ENCODE results near the gene RGS7.
"Not testable (repeated sequence)": the region's sequence is repeated elsewhere in the genome, so short reads cannot be mapped to it uniquely, and the experiment has no call there.

Gene RGS7

GRCh38 chr1:240888787-240889048 is 468.3 kb downstream of the RGS7 start:
- Mint-ChIP-seq H3K4me3 (no peak overlapping the region), H3K9me3 (no peaks in the 10 kb centered on the region), H3K27ac (no peak overlapping the region), H3K36me3 (ENCODE audit: low read depth) (no peaks in the 10 kb centered on the region), H3K27me3 (ENCODE audit: low read depth) (no peaks in the 10 kb centered on the region), H3K4me1 (ENCODE audit: low read depth) (no peaks in the 10 kb centered on the region)

- Mint-ChIP-seq H3K9me3 (peaks cover 3% of the 10 kb centered on the region), H3K36me3 (ENCODE audit: low read depth) (no peaks in the 10 kb centered on the region), H3K4me1 (ENCODE audit: low read depth) (no peaks in the 10 kb centered on the region), H3K4me3 (no peak overlapping the region), H3K27me3 (ENCODE audit: low read depth) (no peaks in the 10 kb centered on the region), H3K27ac (no peak overlapping the region)
These were observed 468.8 kb downstream of the RGS7 start for GRCh38 chr1:240888039-240888786.

- no peak overlapping the region for H3K4me3 Mint-ChIP-seq
- H3K27me3 Mint-ChIP-seq (ENCODE audit: low read depth) = no peaks in the 10 kb centered on the region
- no peaks in the 10 kb centered on the region for H3K4me1 Mint-ChIP-seq (ENCODE audit: low read depth)
- H3K27ac Mint-ChIP-seq = no peak overlapping the region
- peaks cover 3% of the 10 kb centered on the region for H3K9me3 Mint-ChIP-seq
- H3K36me3 Mint-ChIP-seq (ENCODE audit: low read depth) = no peaks in the 10 kb centered on the region
These were observed 473.5 kb downstream of the RGS7 start for GRCh38 chr1:240883490-240883889.

GRCh38 chr1:240882656-240883308 is 474.2 kb downstream of the RGS7 start:
- not testable (repeated sequence) for H3K36me3 Mint-ChIP-seq (ENCODE audit: low read depth); H3K9me3 Mint-ChIP-seq; H3K27ac Mint-ChIP-seq; H3K4me1 Mint-ChIP-seq (ENCODE audit: low read depth); H3K27me3 Mint-ChIP-seq (ENCODE audit: low read depth); H3K4me3 Mint-ChIP-seq

GRCh38 chr1:240878631-240879030 is 478.4 kb downstream of the RGS7 start:
- Mint-ChIP-seq H3K9me3 (peaks cover 3% of the 10 kb centered on the region), H3K4me1 (ENCODE audit: low read depth) (no peaks in the 10 kb centered on the region), H3K27ac (no peak overlapping the region), H3K36me3 (ENCODE audit: low read depth) (no peaks in the 10 kb centered on the region), H3K27me3 (ENCODE audit: low read depth) (no peaks in the 10 kb centered on the region), H3K4me3 (no peak overlapping the region)

GRCh38 chr1:240877605-240878004 is 479.4 kb downstream of the RGS7 start:
- no peak overlapping the region for H3K4me3 Mint-ChIP-seq
- no peaks in the 10 kb centered on the region for H3K4me1 Mint-ChIP-seq (ENCODE audit: low read depth)
- no peaks in the 10 kb centered on the region for H3K27me3 Mint-ChIP-seq (ENCODE audit: low read depth)
- no peak overlapping the region for H3K27ac Mint-ChIP-seq
- H3K36me3 Mint-ChIP-seq (ENCODE audit: low read depth) = no peaks in the 10 kb centered on the region
- H3K9me3 Mint-ChIP-seq = no peaks in the 10 kb centered on the region

- no peaks in the 10 kb centered on the region for H3K27me3 Mint-ChIP-seq (ENCODE audit: low read depth)
- no peaks in the 10 kb centered on the region for H3K9me3 Mint-ChIP-seq
- H3K4me3 Mint-ChIP-seq = no peak overlapping the region
- H3K4me1 Mint-ChIP-seq (ENCODE audit: low read depth) = no peaks in the 10 kb centered on the region
- H3K27ac Mint-ChIP-seq = no peak overlapping the region
- H3K36me3 Mint-ChIP-seq (ENCODE audit: low read depth) = no peaks in the 10 kb centered on the region
These were observed 480.9 kb downstream of the RGS7 start for GRCh38 chr1:240876071-240876470.

- Mint-ChIP-seq H3K27me3 (ENCODE audit: low read depth) (no peaks in the 10 kb centered on the region), H3K27ac (no peak overlapping the region), H3K9me3 (peaks cover 3% of the 10 kb centered on the region), H3K36me3 (ENCODE audit: low read depth) (no peaks in the 10 kb centered on the region), H3K4me1 (ENCODE audit: low read depth) (no peaks in the 10 kb centered on the region), H3K4me3 (no peak overlapping the region)
These were observed 487.9 kb downstream of the RGS7 start for GRCh38 chr1:240869071-240869470.

- H3K36me3 Mint-ChIP-seq (ENCODE audit: low read depth) = no peaks in the 10 kb centered on the region
These were observed 490.3 kb downstream of the RGS7 start for GRCh38 chr1:240866724-240867123.

GRCh38 chr1:240860023-240860422 is 497.0 kb downstream of the RGS7 start:
- H3K27me3 Mint-ChIP-seq (ENCODE audit: low read depth) = no peaks in the 10 kb centered on the region
- no peak overlapping the region for H3K27ac Mint-ChIP-seq
- H3K4me3 Mint-ChIP-seq = no peak overlapping the region
- H3K36me3 Mint-ChIP-seq (ENCODE audit: low read depth) = no peaks in the 10 kb centered on the region
- no peaks in the 10 kb centered on the region for H3K9me3 Mint-ChIP-seq
- no peaks in the 10 kb centered on the region for H3K4me1 Mint-ChIP-seq (ENCODE audit: low read depth)

More at GRCh38 chr1:240866724-240867123, 490.3 kb downstream of the RGS7 start:
- Mint-ChIP-seq H3K27ac (no peak overlapping the region), H3K4me1 (ENCODE audit: low read depth) (no peaks in the 10 kb centered on the region), H3K9me3 (peaks cover 3% of the 10 kb centered on the region), H3K4me3 (no peak overlapping the region), H3K27me3 (ENCODE audit: low read depth) (no peaks in the 10 kb centered on the region)

GRCh38 chr1:240854367-240854766 is 502.6 kb downstream of the RGS7 start:
- no peaks in the 10 kb centered on the region for H3K4me1 Mint-ChIP-seq (ENCODE audit: low read depth)
- no peak overlapping the region for H3K4me3 Mint-ChIP-seq
- no peak overlapping the region for H3K27ac Mint-ChIP-seq
- peaks cover 5% of the 10 kb centered on the region for H3K9me3 Mint-ChIP-seq
- H3K27me3 Mint-ChIP-seq (ENCODE audit: low read depth) = no peaks in the 10 kb centered on the region
- no peaks in the 10 kb centered on the region for H3K36me3 Mint-ChIP-seq (ENCODE audit: low read depth)

- peaks cover 5% of the 10 kb centered on the region for H3K9me3 Mint-ChIP-seq
- H3K36me3 Mint-ChIP-seq (ENCODE audit: low read depth) = no peaks in the 10 kb centered on the region
- H3K4me1 Mint-ChIP-seq (ENCODE audit: low read depth) = no peaks in the 10 kb centered on the region
- H3K4me3 Mint-ChIP-seq = no peak overlapping the region
- no peaks in the 10 kb centered on the region for H3K27me3 Mint-ChIP-seq (ENCODE audit: low read depth)
- no peak overlapping the region for H3K27ac Mint-ChIP-seq
These were observed 509.7 kb downstream of the RGS7 start for GRCh38 chr1:240847325-240847724.

GRCh38 chr1:240844486-240844885 is 512.5 kb downstream of the RGS7 start:
- Mint-ChIP-seq H3K36me3 (ENCODE audit: low read depth) (no peaks in the 10 kb centered on the region), H3K4me1 (ENCODE audit: low read depth) (no peaks in the 10 kb centered on the region), H3K9me3 (no peaks in the 10 kb centered on the region), H3K27ac (no peak overlapping the region), H3K27me3 (ENCODE audit: low read depth) (no peaks in the 10 kb centered on the region), H3K4me3 (no peak overlapping the region)

- no peaks in the 10 kb centered on the region for H3K9me3 Mint-ChIP-seq
- no peaks in the 10 kb centered on the region for H3K36me3 Mint-ChIP-seq (ENCODE audit: low read depth)
- no peak overlapping the region for H3K27ac Mint-ChIP-seq
- H3K4me1 Mint-ChIP-seq (ENCODE audit: low read depth) = no peaks in the 10 kb centered on the region
- no peaks in the 10 kb centered on the region for H3K27me3 Mint-ChIP-seq (ENCODE audit: low read depth)
- no peak overlapping the region for H3K4me3 Mint-ChIP-seq
These were observed 513.2 kb downstream of the RGS7 start for GRCh38 chr1:240843798-240844197.

GRCh38 chr1:240836271-240836670 is 520.7 kb downstream of the RGS7 start:
- Mint-ChIP-seq H3K4me1 (ENCODE audit: low read depth) (no peaks in the 10 kb centered on the region), H3K36me3 (ENCODE audit: low read depth) (no peaks in the 10 kb centered on the region), H3K4me3 (no peak overlapping the region), H3K9me3 (no peaks in the 10 kb centered on the region), H3K27ac (no peak overlapping the region), H3K27me3 (ENCODE audit: low read depth) (no peaks in the 10 kb centered on the region)
